OCI-LY7 (cell line): ENCODE measurements around the gene FBXL22. TPM values are rescaled to one million over a fixed set of nuclear protein-coding genes. Genes with fewer than 3 reads are reported as not detected.

Experiments
- BruUV-seq: library from RNA; stranded (reverse); fragments of 400-500 nt; replicated peaks from 2 replicates; lab custom pipeline; 2021; lab: Mats Ljungman, UMichigan
- CTCF ChIA-PET: fragments of 300-600 bp; sonication (Branson Sonifier 250); formaldehyde crosslinking; loops from one replicate; lab custom pipeline; 2022; ENCODE audit warnings: antibody characterized with exemption; ENCODE audit not compliant: unreplicated experiment; lab: Charles Lee
- POLR2A ChIA-PET: fragments of 300-600 bp; sonication (Branson Sonifier 250); formaldehyde crosslinking; loops from one replicate; lab custom pipeline; 2022; ENCODE audit warnings: antibody characterized with exemption; lab: Charles Lee
- DNase-seq: peaks from one replicate; pipeline ENCODE4 v3.0.0-alpha.2; 2015; ENCODE audit warnings: low spot score
- H2AFZ ChIP-seq: fragments of 200-600 bp; sonication (generic), shearing (Covaris generic); 2 replicates; pipeline ENCODE4 v1.6.1; 2014; ENCODE audit warnings: mild to moderate bottlenecking, antibody characterized with exemption, low read length, moderate library complexity
- H3K27ac ChIP-seq: fragments of 200-600 bp; sonication (generic); 2 replicates; pipeline ENCODE4 v1.5.1; 2014; ENCODE audit warnings: mixed run types, low read depth, mild to moderate bottlenecking, moderate library complexity, low read length, inconsistent platforms; ENCODE audit not compliant: poor library complexity, severe bottlenecking
- H3K36me3 ChIP-seq: fragments of 200-600 bp; sonication (generic); 2 replicates; pipeline ENCODE4 v1.6.1; 2014; ENCODE audit warnings: mild to moderate bottlenecking, antibody characterized with exemption, low read length, moderate library complexity, mixed read lengths; ENCODE audit not compliant: insufficient read depth
- H3K4me1 ChIP-seq: fragments of 200-600 bp; sonication (generic); 2 replicates; pipeline ENCODE4 v1.5.1; 2014; ENCODE audit warnings: mild to moderate bottlenecking, low read length; ENCODE audit not compliant: insufficient read depth, poor library complexity, severe bottlenecking
- H3K4me2 ChIP-seq: fragments of 200-600 bp; sonication (generic); 2 replicates; pipeline ENCODE4 v1.6.1; 2014; ENCODE audit warnings: mild to moderate bottlenecking, low read length
- H3K4me3 ChIP-seq: fragments of 200-600 bp; sonication (generic); 2 replicates; pipeline ENCODE4 v1.5.1; 2014; ENCODE audit warnings: mild to moderate bottlenecking, low read depth, low read length; ENCODE audit not compliant: poor library complexity, severe bottlenecking
- H3K79me2 ChIP-seq: fragments of 200-600 bp; sonication (generic); 2 replicates; pipeline ENCODE4 v1.6.1; 2016; ENCODE audit warnings: low read depth, mild to moderate bottlenecking, low read length, moderate library complexity, mixed read lengths; ENCODE audit not compliant: insufficient read depth
- H3K9me2 ChIP-seq: fragments of 200-600 bp; sonication (generic); 2 replicates; pipeline ENCODE4 v1.6.1; 2016; ENCODE audit warnings: mild to moderate bottlenecking, low read length, mixed read lengths; ENCODE audit not compliant: insufficient read depth
- H3K9me3 ChIP-seq: fragments of 200-600 bp; sonication (generic); 2 replicates; pipeline ENCODE4 v1.6.1; 2014; ENCODE audit warnings: mild to moderate bottlenecking, mixed run types, low read length, mixed read lengths
- H4K20me1 ChIP-seq: fragments of 200-600 bp; sonication (generic); 2 replicates; pipeline ENCODE4 v1.6.1; 2014; ENCODE audit warnings: mild to moderate bottlenecking, antibody characterized with exemption, low read length, moderate library complexity, mixed read lengths; ENCODE audit not compliant: insufficient read depth
- EZH2phosphoT487 ChIP-seq: fragments of 200-600 bp; sonication (generic); IDR thresholded peaks from 2 replicates; pipeline ENCODE4 v1.6.1; 2018; ENCODE audit warnings: low read depth, borderline replicate concordance, mild to moderate bottlenecking, mixed run types, antibody characterized with exemption, low read length, moderate library complexity, mixed read lengths
- intact Hi-C: fragments of 100-400 bp; cut with micrococcal nuclease; formaldehyde crosslinking; loops from one replicate; pipeline ENCODE4 v1.10.0; 2022; ENCODE audit not compliant: unreplicated experiment
- total RNA-seq, 2 experiments: library from RNA; depleted of rRNA in 1 of 2; stranded (reverse); fragments of >200 nt in 1 of 2; shearing (Covaris generic) in 1 of 2; gene quantifications; 2 replicates each; pipeline ENCODE4 v1.2.3, GENCODE V29; 2014 to 2022
- TF ChIP-seq, protein P1 (sequence below): fragments of 200-600 bp; sonication (generic); conservative IDR thresholded peaks from 2 replicates; pipeline ENCODE4 v1.5.1; 2014; ENCODE audit warnings: mild to moderate bottlenecking, antibody characterized with exemption, low read length, moderate library complexity, mixed read lengths

FBXL22 gene
- total RNA-seq, 2 experiments from 2014 or later: 0.19 TPM; not detected in 1

DNA sequence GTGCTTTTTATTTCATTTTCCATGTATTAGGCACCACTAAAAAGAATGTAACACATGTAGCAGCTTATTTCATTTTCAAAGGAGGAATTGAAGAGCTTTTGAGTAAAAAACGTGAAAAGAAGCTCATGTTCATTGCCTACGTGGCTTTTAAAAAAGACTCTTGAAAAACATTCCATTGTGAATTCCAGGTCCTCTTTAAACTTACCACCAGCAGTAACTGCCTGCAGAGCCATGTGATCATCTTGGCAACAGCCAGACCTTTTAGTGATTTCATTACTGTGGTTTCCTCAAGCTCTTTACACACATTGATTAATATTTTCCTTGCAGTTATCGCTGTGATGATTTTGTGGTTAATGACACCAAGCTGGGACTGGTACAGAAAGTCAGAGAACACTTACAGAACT is 43.8 kb upstream of the FBXL22 start:
- TF ChIP-seq EZH2phosphoT487: no peak
- TF ChIP-seq, protein P1, sequence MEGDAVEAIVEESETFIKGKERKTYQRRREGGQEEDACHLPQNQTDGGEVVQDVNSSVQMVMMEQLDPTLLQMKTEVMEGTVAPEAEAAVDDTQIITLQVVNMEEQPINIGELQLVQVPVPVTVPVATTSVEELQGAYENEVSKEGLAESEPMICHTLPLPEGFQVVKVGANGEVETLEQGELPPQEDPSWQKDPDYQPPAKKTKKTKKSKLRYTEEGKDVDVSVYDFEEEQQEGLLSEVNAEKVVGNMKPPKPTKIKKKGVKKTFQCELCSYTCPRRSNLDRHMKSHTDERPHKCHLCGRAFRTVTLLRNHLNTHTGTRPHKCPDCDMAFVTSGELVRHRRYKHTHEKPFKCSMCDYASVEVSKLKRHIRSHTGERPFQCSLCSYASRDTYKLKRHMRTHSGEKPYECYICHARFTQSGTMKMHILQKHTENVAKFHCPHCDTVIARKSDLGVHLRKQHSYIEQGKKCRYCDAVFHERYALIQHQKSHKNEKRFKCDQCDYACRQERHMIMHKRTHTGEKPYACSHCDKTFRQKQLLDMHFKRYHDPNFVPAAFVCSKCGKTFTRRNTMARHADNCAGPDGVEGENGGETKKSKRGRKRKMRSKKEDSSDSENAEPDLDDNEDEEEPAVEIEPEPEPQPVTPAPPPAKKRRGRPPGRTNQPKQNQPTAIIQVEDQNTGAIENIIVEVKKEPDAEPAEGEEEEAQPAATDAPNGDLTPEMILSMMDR: no peak
- H2AFZ ChIP-seq: no peak overlapping the region
- H3K9me2 ChIP-seq: no peaks in the 10 kb centered on the region
- DNase-seq: no peak
- no peaks in the 10 kb centered on the region for H3K4me1 ChIP-seq
- ChIA-PET POLR2A (interaction anchor here (0.5 to 2.4 kb wide), 11 partner anchors 9 to 427 kb away, joined by 3 to 11 read pairs (median 4); no protein-coding TSS in a partner anchor), CTCF (no interaction called here)
- no peak overlapping the region for H3K4me3 ChIP-seq
- peaks cover 47% of the 10 kb centered on the region for H3K36me3 ChIP-seq
- H4K20me1 ChIP-seq: no peaks in the 10 kb centered on the region
- H3K4me2 ChIP-seq: no peak overlapping the region
- intact Hi-C loops: no loop called here
- H3K27ac ChIP-seq: no peak overlapping the region
- H3K9me3 ChIP-seq: no peaks in the 10 kb centered on the region
- BruUV-seq: no TSS peak
- no peaks in the 10 kb centered on the region for H3K79me2 ChIP-seq

DNA sequence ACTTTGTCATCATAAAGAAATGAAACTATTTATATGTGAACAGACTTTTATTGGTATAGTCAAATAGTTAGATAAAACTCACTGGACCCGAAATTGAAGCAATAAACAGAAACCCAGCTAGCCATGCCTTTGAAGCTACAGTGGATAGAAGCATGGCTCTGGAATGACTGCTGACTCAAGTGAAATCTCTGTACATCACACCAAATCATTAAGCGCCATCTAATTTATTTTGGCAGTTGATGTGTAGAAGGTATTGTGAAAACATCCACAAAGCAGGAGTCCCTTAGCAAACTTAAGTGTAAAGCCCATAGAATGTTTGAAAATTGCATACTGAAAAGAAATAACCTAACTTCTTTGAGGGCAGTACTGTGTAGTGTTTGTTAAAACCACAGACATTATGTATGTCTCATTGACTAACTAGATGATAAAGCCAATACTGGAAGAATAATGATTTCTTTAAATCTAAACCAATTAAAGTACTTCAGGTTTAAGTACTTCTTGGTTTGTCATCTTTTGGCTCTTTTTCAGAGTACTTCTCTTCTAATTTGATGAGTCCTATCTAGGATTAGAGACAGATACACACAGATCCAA is 42.8 kb upstream of the FBXL22 start:
- Histone ChIP-seq H3K4me3 (no peak overlapping the region), H3K27ac (no peak overlapping the region), H4K20me1 (no peaks in the 10 kb centered on the region), H3K9me3 (no peaks in the 10 kb centered on the region), H2AFZ (no peak overlapping the region), H3K9me2 (no peaks in the 10 kb centered on the region), H3K79me2 (no peaks in the 10 kb centered on the region), H3K36me3 (peaks cover 55% of the 10 kb centered on the region), H3K4me2 (no peak overlapping the region), H3K4me1 (no peaks in the 10 kb centered on the region)
- no peak for TF ChIP-seq EZH2phosphoT487
- TF ChIP-seq, protein P1: no peak
- no TSS peak for BruUV-seq
- DNase-seq: no peak
- ChIA-PET POLR2A (interaction anchor here (1.0 to 2.4 kb wide), 6 partner anchors 9 to 40 kb away, joined by 3 to 11 read pairs (median 6); no protein-coding TSS in a partner anchor), CTCF (no interaction called here)
- intact Hi-C loops: no loop called here

DNA sequence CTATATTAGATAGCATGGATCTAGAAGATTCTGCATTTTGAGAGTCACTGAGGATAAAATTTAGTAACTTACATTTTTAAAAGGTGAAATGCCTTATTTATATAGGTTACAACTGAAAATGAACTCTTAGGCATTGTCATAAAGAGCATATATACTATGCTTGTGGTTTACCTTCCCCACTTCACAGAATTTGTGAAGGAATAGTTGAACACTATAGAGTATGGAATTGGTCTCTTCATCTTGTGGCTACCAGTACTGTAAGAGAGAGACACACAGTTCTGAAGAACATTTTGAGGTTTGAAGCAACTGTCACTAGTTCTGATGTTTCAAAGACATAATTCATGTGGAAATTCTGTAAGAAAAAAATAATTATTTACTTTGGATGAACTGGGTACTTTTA is 41.7 kb upstream of the FBXL22 start:
- Histone ChIP-seq H3K4me2 (no peak overlapping the region), H2AFZ (no peak overlapping the region), H3K9me2 (no peaks in the 10 kb centered on the region), H4K20me1 (no peaks in the 10 kb centered on the region), H3K36me3 (peaks cover 63% of the 10 kb centered on the region), H3K9me3 (no peaks in the 10 kb centered on the region), H3K4me1 (no peaks in the 10 kb centered on the region), H3K27ac (no peak overlapping the region), H3K79me2 (no peaks in the 10 kb centered on the region), H3K4me3 (no peak overlapping the region)
- DNase-seq: no peak
- ChIA-PET CTCF (no interaction called here), POLR2A (interaction anchor here (1.2 kb wide), 1 partner anchor 11 kb away, joined by 3 read pairs; no protein-coding TSS in a partner anchor)
- intact Hi-C loops: no loop called here
- BruUV-seq: no TSS peak
- TF ChIP-seq, protein P1: no peak
- no peak for TF ChIP-seq EZH2phosphoT487
